OCI-LY1 (cell line): Measurements from ENCODE around the gene GTPBP10.

Source experiments
- CTCF ChIP-seq: fragments of 200-600 bp; sonication (generic), shearing (Covaris generic); IDR thresholded peaks from 2 replicates; pipeline ENCODE4 v1.5.1; 2017; ENCODE audit warnings: mild to moderate bottlenecking, antibody characterized with exemption, low read length, moderate library complexity, mixed read lengths
- EZH2 ChIP-seq: fragments of 200-600 bp; sonication (generic), shearing (Covaris generic); IDR thresholded peaks from 2 replicates; pipeline ENCODE4 v1.8.0; 2017; ENCODE audit warnings: borderline replicate concordance, mixed run types, mild to moderate bottlenecking, antibody characterized with exemption, low read length, moderate library complexity, mixed read lengths

- TF ChIP-seq EZH2 (no peak), CTCF (no peak)
These were observed 36.9 kb downstream of the GTPBP10 start for GRCh38 chr7:90383422-90383821.
